Measurements from ENCODE around the gene CAMKV.
A peak's percentile ranks its signal among the peaks of the same experiment; 100 is the strongest.

The CAMKV gene

DNA sequence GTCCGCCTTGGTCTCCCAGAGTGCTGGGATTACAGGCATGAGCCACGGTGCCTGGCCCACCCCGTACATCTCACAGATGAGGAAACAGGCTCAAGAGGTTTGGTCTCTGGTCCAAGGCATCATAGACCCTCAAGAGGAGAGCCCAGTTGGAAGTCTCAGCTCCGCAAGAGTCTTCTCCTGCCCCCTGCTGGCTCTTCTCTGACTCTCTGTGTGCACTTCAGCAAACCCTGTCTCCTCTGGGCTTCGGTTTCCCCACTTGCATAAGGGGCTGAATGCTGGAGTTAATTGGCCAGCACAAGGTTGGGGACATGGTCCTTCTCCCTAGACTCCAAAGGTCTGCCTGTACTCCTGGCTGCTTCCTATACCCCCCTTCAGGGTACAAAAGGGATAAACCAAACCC is 30.1 kb upstream of the CAMKV start:
- Histone ChIP-seq H3K27me3 (replicated peaks; ENCODE audit: control insufficient read depth, insufficient read depth, low read length) (no peaks in the 10 kb centered on the region), H3K4me3 (replicated peaks; ENCODE audit: low read depth, low read length) (no peak overlapping the region), H3K36me3 (ENCODE audit: control insufficient read depth, insufficient read depth, low read length) (no peaks in the 10 kb centered on the region; the same call in 1 of the 2 replicates)
- DNase-seq (ENCODE audit: extremely low read depth, insufficient read length): no peak
- TF ChIP-seq, protein P1, sequence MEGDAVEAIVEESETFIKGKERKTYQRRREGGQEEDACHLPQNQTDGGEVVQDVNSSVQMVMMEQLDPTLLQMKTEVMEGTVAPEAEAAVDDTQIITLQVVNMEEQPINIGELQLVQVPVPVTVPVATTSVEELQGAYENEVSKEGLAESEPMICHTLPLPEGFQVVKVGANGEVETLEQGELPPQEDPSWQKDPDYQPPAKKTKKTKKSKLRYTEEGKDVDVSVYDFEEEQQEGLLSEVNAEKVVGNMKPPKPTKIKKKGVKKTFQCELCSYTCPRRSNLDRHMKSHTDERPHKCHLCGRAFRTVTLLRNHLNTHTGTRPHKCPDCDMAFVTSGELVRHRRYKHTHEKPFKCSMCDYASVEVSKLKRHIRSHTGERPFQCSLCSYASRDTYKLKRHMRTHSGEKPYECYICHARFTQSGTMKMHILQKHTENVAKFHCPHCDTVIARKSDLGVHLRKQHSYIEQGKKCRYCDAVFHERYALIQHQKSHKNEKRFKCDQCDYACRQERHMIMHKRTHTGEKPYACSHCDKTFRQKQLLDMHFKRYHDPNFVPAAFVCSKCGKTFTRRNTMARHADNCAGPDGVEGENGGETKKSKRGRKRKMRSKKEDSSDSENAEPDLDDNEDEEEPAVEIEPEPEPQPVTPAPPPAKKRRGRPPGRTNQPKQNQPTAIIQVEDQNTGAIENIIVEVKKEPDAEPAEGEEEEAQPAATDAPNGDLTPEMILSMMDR (IDR thresholded peaks at IDR 0.05; ENCODE audit: insufficient read depth, low read length, poor library complexity, severe bottlenecking): peak; percentile 45

DNA sequence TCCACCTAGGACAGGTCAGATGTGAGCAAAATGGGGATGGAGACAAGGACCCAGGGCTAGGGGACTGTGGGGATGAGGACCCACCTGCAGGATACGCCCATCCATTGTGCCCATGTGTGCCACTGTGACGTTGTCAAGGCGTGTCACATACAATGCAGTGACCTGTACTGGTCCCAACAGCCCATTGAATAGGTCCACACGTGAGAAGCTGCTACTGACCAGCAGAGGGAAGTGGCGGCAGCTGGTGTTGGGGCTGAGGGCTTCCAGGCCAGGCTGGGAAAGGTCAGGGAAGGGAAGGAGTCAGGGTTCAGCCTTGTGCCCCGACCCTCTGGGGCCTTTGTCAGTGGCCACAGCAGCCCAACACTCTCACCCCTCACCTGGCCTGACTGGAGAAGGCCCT is 29.3 kb upstream of the CAMKV start:
- TF ChIP-seq, protein P1 (IDR thresholded peaks at IDR 0.05; ENCODE audit: insufficient read depth, low read length, poor library complexity, severe bottlenecking): no peak
- H3K36me3 ChIP-seq (ENCODE audit: control insufficient read depth, insufficient read depth, low read length): no peaks in the 10 kb centered on the region; the same call in 1 of the 2 replicates
- no peak overlapping the region for H3K4me3 ChIP-seq (replicated peaks; ENCODE audit: low read depth, low read length)
- DNase-seq (ENCODE audit: extremely low read depth, insufficient read length): no peak
- no peaks in the 10 kb centered on the region for H3K27me3 ChIP-seq (replicated peaks; ENCODE audit: control insufficient read depth, insufficient read depth, low read length)

DNA sequence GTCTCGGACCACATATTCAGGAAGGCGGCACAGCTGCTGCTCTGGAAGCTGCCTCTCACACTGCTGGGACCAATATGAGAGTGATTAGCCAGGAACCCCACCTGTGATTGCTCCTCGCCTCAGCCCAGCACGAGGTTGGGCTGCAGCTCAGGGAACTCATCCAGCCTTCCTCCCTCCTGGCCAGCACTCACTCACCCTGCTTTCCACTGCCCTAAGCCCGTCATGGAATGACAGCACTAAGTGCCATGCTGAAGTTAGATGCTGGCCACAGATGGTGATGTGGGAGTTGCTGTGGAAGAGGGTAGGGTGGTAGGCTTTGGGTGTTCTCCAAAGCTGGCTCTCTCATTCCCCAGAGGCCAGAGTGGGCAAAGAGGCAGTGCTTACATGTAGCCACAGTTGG is 26.6 kb upstream of the CAMKV start:
- Histone ChIP-seq H3K36me3 (ENCODE audit: control insufficient read depth, insufficient read depth, low read length) (no peaks in the 10 kb centered on the region; the same call in 1 of the 2 replicates), H3K4me3 (replicated peaks; ENCODE audit: low read depth, low read length) (no peak overlapping the region), H3K27me3 (replicated peaks; ENCODE audit: control insufficient read depth, insufficient read depth, low read length) (no peaks in the 10 kb centered on the region)
- DNase-seq (ENCODE audit: extremely low read depth, insufficient read length): no peak
- TF ChIP-seq, protein P1 (IDR thresholded peaks at IDR 0.05; ENCODE audit: insufficient read depth, low read length, poor library complexity, severe bottlenecking): no peak

- H3K27me3 ChIP-seq (replicated peaks; ENCODE audit: control insufficient read depth, insufficient read depth, low read length): no peaks in the 10 kb centered on the region
- H3K4me3 ChIP-seq (replicated peaks; ENCODE audit: low read depth, low read length): no peak overlapping the region
- no peaks in the 10 kb centered on the region; the same call in 1 of the 2 replicates for H3K36me3 ChIP-seq (ENCODE audit: control insufficient read depth, insufficient read depth, low read length)
- DNase-seq (ENCODE audit: extremely low read depth, insufficient read length): no peak
- TF ChIP-seq, protein P1 (IDR thresholded peaks at IDR 0.05; ENCODE audit: insufficient read depth, low read length, poor library complexity, severe bottlenecking): no peak
Observed at GRCh38 chr3:49895791-49896190, 26.1 kb upstream of the CAMKV start.

DNA sequence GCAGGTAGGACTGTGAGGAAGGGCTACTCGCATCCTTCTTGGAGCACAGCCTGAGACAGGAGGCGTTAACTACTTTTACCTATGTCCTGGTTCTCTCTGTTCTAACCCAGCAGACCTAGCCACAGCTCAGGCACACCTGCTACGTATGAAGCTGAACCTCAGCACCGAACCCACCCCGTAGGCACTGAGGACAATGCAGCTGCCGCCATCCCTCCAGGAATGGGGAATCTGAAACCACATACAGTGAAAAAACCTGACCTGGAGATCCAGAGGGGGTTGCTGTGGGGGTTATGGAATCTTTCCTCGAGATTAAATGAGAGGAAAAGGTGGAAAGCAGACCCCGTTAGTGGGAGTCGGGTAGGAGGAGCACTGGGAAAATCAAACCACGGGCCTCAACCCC is 19.6 kb upstream of the CAMKV start:
- TF ChIP-seq, protein P1 (IDR thresholded peaks at IDR 0.05; ENCODE audit: insufficient read depth, low read length, poor library complexity, severe bottlenecking): no peak
- Histone ChIP-seq H3K4me3 (replicated peaks; ENCODE audit: low read depth, low read length) (no peak overlapping the region), H3K27me3 (replicated peaks; ENCODE audit: control insufficient read depth, insufficient read depth, low read length) (no peaks in the 10 kb centered on the region), H3K36me3 (ENCODE audit: control insufficient read depth, insufficient read depth, low read length) (no peaks in the 10 kb centered on the region)
- DNase-seq (ENCODE audit: extremely low read depth, insufficient read length): no peak

- H3K27me3 ChIP-seq (replicated peaks; ENCODE audit: control insufficient read depth, insufficient read depth, low read length): no peaks in the 10 kb centered on the region; the same call in 1 of the 2 replicates
- no peaks in the 10 kb centered on the region for H3K36me3 ChIP-seq (ENCODE audit: control insufficient read depth, insufficient read depth, low read length)
- DNase-seq (ENCODE audit: extremely low read depth, insufficient read length): no peak
- no peak overlapping the region for H3K4me3 ChIP-seq (replicated peaks; ENCODE audit: low read depth, low read length)
- TF ChIP-seq, protein P1 (IDR thresholded peaks at IDR 0.05; ENCODE audit: insufficient read depth, low read length, poor library complexity, severe bottlenecking): no peak
Observed at GRCh38 chr3:49886922-49887265, 17.2 kb upstream of the CAMKV start.

Data from GM06990 (cell line).